Ovary (tissue), 3 donors: Measurements from ENCODE around the gene ZBTB7B.

Experiments
- CTCF ChIP-seq, 3 donors: fragments of 450-650 bp in 2 of 3; fragments of 200-600 bp in 1 of 3; IDR thresholded peaks; one replicate each; pipeline versions ENCODE4 v1.5.1 to v1.8.0; 2016 to 2022; ENCODE audit warnings: antibody characterized with exemption in 3 of 3, mild to moderate bottlenecking in 1 of 3
- EP300 ChIP-seq: sonication (generic); formaldehyde crosslinking; IDR thresholded peaks from one replicate; pipeline ENCODE4 v1.6.1; 2017; ENCODE audit warnings: antibody characterized with exemption
- POLR2A ChIP-seq: fragments of 450-650 bp; IDR thresholded peaks from one replicate; pipeline ENCODE4 v1.6.1; 2017; ENCODE audit warnings: antibody characterized with exemption, mild to moderate bottlenecking, moderate library complexity
- donor health status: DM: no; HTN: no; CAD: no.

GRCh38 chr1:155000726-155001424, 1.7 kb upstream of the ZBTB7B start:
- TF ChIP-seq EP300, result no peak
- TF ChIP-seq CTCF (IDR thresholded peaks at IDR 0.05), result peak in 2 of 3 donors; percentile 32 to 74
- peak; percentile 94 for TF ChIP-seq POLR2A
